ENCODE data around the gene ABHD5. TPM values are rescaled to one million over a fixed set of nuclear protein-coding genes. Genes with fewer than 3 reads are reported as not detected.

The ABHD5 gene
- total and polyA plus RNA-seq, 10 of the 15 experiments (the other 5 are each of a cell fraction or from before 2014, with no cell fraction given): 5.5 to 24.4 (median 9.5) TPM

GRCh38 chr3:43768381-43768973 lies 77.7 kb downstream of the ABHD5 start:
- WGBS (ENCODE audit: insufficient coverage, insufficient replicate concordance, low lambda C conversion rate, missing lambda C conversion rate): 4% methylated on average over 5 of the region's 5 CpGs
- RAD21 ChIA-PET (ENCODE audit: unreplicated experiment): interaction anchor here (1.1 kb wide), 1 partner anchor 430 kb away, joined by 5 read pairs; no protein-coding TSS in a partner anchor
- Histone ChIP-seq H3K4me3 (no peak overlapping the region), H3K9ac (ENCODE audit: control insufficient read depth, insufficient read depth, low read length) (no peak overlapping the region), H3K4me1 (ENCODE audit: control insufficient read depth, insufficient read depth, low read length) (no peaks in the 10 kb centered on the region), H3K79me2 (ENCODE audit: control insufficient read depth, insufficient read depth, low read length) (no peaks in the 10 kb centered on the region), H2AFZ (ENCODE audit: control insufficient read depth, low read depth, low read length) (no peak overlapping the region), H3K4me2 (ENCODE audit: control insufficient read depth, insufficient read depth) (no peak overlapping the region), H3K9me3 (replicated peaks; ENCODE audit: control insufficient read depth, insufficient read depth, low read length) (no peaks in the 10 kb centered on the region), H3K27me3 (replicated peaks in 1 of 2; ENCODE audit: control insufficient read depth in 2 of 2, insufficient read depth in 2 of 2, low read length in 1 of 2) (no peaks in the 10 kb centered on the region; a peak in 3 of 4 replicates), H3K36me3 (ENCODE audit: control insufficient read depth in 2 of 2, insufficient read depth in 2 of 2, low read length in 1 of 2) (no peaks in the 10 kb centered on the region), H4K20me1 (ENCODE audit: control insufficient read depth, insufficient read depth) (no peaks in the 10 kb centered on the region), H3K27ac (ENCODE audit: control insufficient read depth, insufficient read depth) (no peak overlapping the region)
- DNase-seq (ENCODE audit: low read depth, low spot score) (no peak), ATAC-seq (no peak), FAIRE-seq (no peak)
- no TSS peak for BruUV-seq (replicated peaks)
- SMC1A ChIA-PET (ENCODE audit: uncharacterized antibody, unreplicated experiment): interaction anchor here (0.8 to 1.6 kb wide), 5 partner anchors 346 to 432 kb away, joined by 3 to 6 read pairs (median 4); no protein-coding TSS in a partner anchor
- CTCF ChIA-PET: interaction anchor here (0.6 to 3.8 kb wide), 12 partner anchors 8 to 433 kb away, joined by 3 to 24 read pairs (median 4); no protein-coding TSS in a partner anchor
- POLR2A ChIA-PET: no interaction called here
- in situ Hi-C loops (cut with MboI) (loop anchor here (5.0 kb wide), 1 partner anchor 429 kb away; no protein-coding TSS in a partner anchor), intact Hi-C loops (cut with micrococcal nuclease; ENCODE audit: unreplicated experiment) (loop anchor here (10.0 kb wide), 1 partner anchor 226 kb away; no protein-coding TSS in a partner anchor)
- no peak for TF ChIP-seq EGR1 (IDR thresholded peaks at IDR 0.05; ENCODE audit: borderline replicate concordance in 1 of 2, low read depth in 2 of 2, low read length in 2 of 2)
- no peak for TF ChIP-seq STAT1 (conservative IDR thresholded peaks at IDR 0.05)
- TF ChIP-seq ASH2L (IDR thresholded peaks at IDR 0.05; ENCODE audit: borderline replicate concordance, low read depth): no peak
- TF ChIP-seq DPF2 (IDR thresholded peaks at IDR 0.05): no peak
- TF ChIP-seq IRF5 (IDR thresholded peaks at IDR 0.05; ENCODE audit: borderline replicate concordance): no peak
- no peak for TF ChIP-seq MEF2B (IDR thresholded peaks at IDR 0.05; ENCODE audit: partially characterized antibody, poor library complexity, severe bottlenecking)
- no peak for TF ChIP-seq FOXM1 (IDR thresholded peaks at IDR 0.05; ENCODE audit: low read depth, low read length)
- TF ChIP-seq IRF3 (IDR thresholded peaks at IDR 0.05): no peak

Measured in GM12878 (cell line).